OCI-LY3 (cell line): Measurements from ENCODE around the gene STK17B.

Source experiments
- H2AFZ ChIP-seq: fragments of 200-600, 300-600 bp; shearing (Covaris generic); 2 replicates; pipeline ENCODE4 v1.6.0; 2014; ENCODE audit warnings: antibody characterized with exemption, low read depth, low read length
- H3K27ac ChIP-seq: fragments of 200-600, 300-600 bp; sonication (generic); 2 replicates; pipeline ENCODE4 v1.5.1; 2014; ENCODE audit warnings: mild to moderate bottlenecking, low read length, moderate library complexity, mixed read lengths
- H3K27me3 ChIP-seq: fragments of 200-600, 300-600 bp; sonication (generic); 2 replicates; pipeline ENCODE4 v1.6.1; 2014; ENCODE audit warnings: low read depth, low read length, mixed read lengths
- H3K36me3 ChIP-seq: fragments of 200-600, 300-600 bp; sonication (generic); replicated peaks from 2 replicates; pipeline ENCODE3; 2014; ENCODE audit warnings: low read depth, low read length, mixed read lengths
- H3K4me1 ChIP-seq: fragments of 300-600, 200-600 bp; sonication (generic); 2 replicates; pipeline ENCODE4 v1.6.1; 2014; ENCODE audit warnings: low read length, mixed read lengths
- H3K4me2 ChIP-seq: fragments of 200-600, 300-600 bp; sonication (generic); 2 replicates; pipeline ENCODE4 v1.6.1; 2014; ENCODE audit warnings: low read length, mixed read lengths
- H3K4me3 ChIP-seq: fragments of 300-600, 200-600 bp; sonication (generic); 2 replicates; pipeline ENCODE4 v1.5.1; 2014; ENCODE audit warnings: antibody characterized with exemption, mild to moderate bottlenecking, low read length, moderate library complexity
- H3K79me2 ChIP-seq: fragments of 300-600, 200-600 bp; shearing (Covaris generic); 2 replicates; pipeline ENCODE4 v1.6.1; 2014; ENCODE audit warnings: mild to moderate bottlenecking, low read length, mixed read lengths
- H3K9ac ChIP-seq: fragments of 300-600, 200-600 bp; shearing (Covaris generic); 2 replicates; pipeline ENCODE4 v1.6.0; 2014; ENCODE audit warnings: mild to moderate bottlenecking, low read length, moderate library complexity
- H3K9me3 ChIP-seq: fragments of 200-600, 300-600 bp; shearing (Covaris generic); 2 replicates; pipeline ENCODE4 v1.6.1; 2014; ENCODE audit warnings: low read length, mixed read lengths; ENCODE audit not compliant: insufficient read depth
- H4K20me1 ChIP-seq: fragments of 200-600, 300-600 bp; sonication (generic); 2 replicates; pipeline ENCODE4 v1.6.1; 2016; ENCODE audit warnings: low read length, mixed read lengths; ENCODE audit not compliant: insufficient read depth
- CTCF ChIP-seq: fragments of 200-600, 300-600 bp; sonication (generic); IDR thresholded peaks from 2 replicates; pipeline ENCODE4 v1.5.1; 2014; ENCODE audit warnings: antibody characterized with exemption, low read length, low read depth
- EZH2phosphoT487 ChIP-seq: fragments of 200-600 bp; shearing (Covaris generic); IDR thresholded peaks from 2 replicates; pipeline ENCODE4 v1.6.1; 2018; ENCODE audit warnings: antibody characterized with exemption, mixed run types, low read depth

The STK17B gene

GRCh38 chr2:196173505-196173904 lies 2.1 kb upstream of the STK17B start:
- TF ChIP-seq CTCF = no peak
- no peak for TF ChIP-seq EZH2phosphoT487
- Histone ChIP-seq H3K9me3 (no peaks in the 10 kb centered on the region; the same call in 1 of the 2 replicates), H2AFZ (no peak overlapping the region), H3K27me3 (peaks cover 12% of the 10 kb centered on the region), H3K4me1 (peaks cover 50% of the 10 kb centered on the region), H4K20me1 (peaks cover 10% of the 10 kb centered on the region), H3K4me2 (no peak overlapping the region), H3K27ac (no peak overlapping the region), H3K9ac (no peak overlapping the region), H3K4me3 (no peak overlapping the region), H3K36me3 (no peaks in the 10 kb centered on the region), H3K79me2 (peaks cover 28% of the 10 kb centered on the region)

GRCh38 chr2:196172951-196173350 lies 1.6 kb upstream of the STK17B start:
- Histone ChIP-seq H3K4me3 (no peak overlapping the region), H3K4me2 (no peak overlapping the region), H3K79me2 (peaks cover 34% of the 10 kb centered on the region), H3K36me3 (no peaks in the 10 kb centered on the region), H3K27ac (no peak overlapping the region), H3K27me3 (peaks cover 12% of the 10 kb centered on the region), H2AFZ (no peak overlapping the region), H4K20me1 (peaks cover 15% of the 10 kb centered on the region), H3K4me1 (peaks cover 49% of the 10 kb centered on the region), H3K9me3 (no peaks in the 10 kb centered on the region; the same call in 1 of the 2 replicates), H3K9ac (no peak overlapping the region)
- TF ChIP-seq CTCF (no peak), EZH2phosphoT487 (no peak)

- Histone ChIP-seq H3K4me3 (peak overlapping the region; percentile 90), H3K27me3 (peaks cover 12% of the 10 kb centered on the region), H3K79me2 (peaks cover 44% of the 10 kb centered on the region), H3K36me3 (peaks cover 6% of the 10 kb centered on the region), H3K4me1 (peaks cover 49% of the 10 kb centered on the region), H3K9me3 (no peaks in the 10 kb centered on the region), H2AFZ (peak overlapping the region; percentile 95), H3K9ac (peak overlapping the region; percentile 67), H4K20me1 (peaks cover 25% of the 10 kb centered on the region), H3K4me2 (peak overlapping the region; percentile 100), H3K27ac (no peak overlapping the region)
- TF ChIP-seq EZH2phosphoT487 (no peak), CTCF (no peak)
Observed at GRCh38 chr2:196171946-196172345, 568 bp upstream of the STK17B start.

GRCh38 chr2:196170606-196171247 lies 651 bp downstream of the STK17B start:
- Histone ChIP-seq H2AFZ (no peak overlapping the region), H3K36me3 (peaks cover 12% of the 10 kb centered on the region), H3K79me2 (peaks cover 56% of the 10 kb centered on the region), H3K4me1 (peaks cover 39% of the 10 kb centered on the region), H3K9me3 (no peaks in the 10 kb centered on the region), H3K9ac (peak overlapping the region; percentile 93), H3K4me2 (peak overlapping the region; percentile 65), H4K20me1 (peaks cover 34% of the 10 kb centered on the region), H3K4me3 (peak overlapping the region; percentile 86), H3K27me3 (peaks cover 12% of the 10 kb centered on the region), H3K27ac (peak overlapping the region; percentile 77)
- no peak for TF ChIP-seq EZH2phosphoT487
- no peak for TF ChIP-seq CTCF
